SKM-1 (cell line): Measurements from ENCODE around the gene IL4I1.

Experiments used
- DNase-seq: peaks from one replicate; lab custom pipeline; 2025; ENCODE audit not compliant: unreplicated experiment; lab: John Stamatoyannopoulos, UW

The IL4I1 gene

GRCh38 chr19:49866933-49867782, 29.5 kb downstream of the IL4I1 start, which contains the start of gene PNKP:
Gene PNKP, minus strand, starts transcription at chr19:49867576. Its CDS starts 372 bp downstream, at chr19:49867204.
- DNase-seq, result peak; percentile 54

GRCh38 chr19:49864890-49865289, 31.8 kb downstream of the IL4I1 start:
- DNase-seq, result no peak

- no peak for DNase-seq
Measured at GRCh38 chr19:49863935-49864320, 32.8 kb downstream of the IL4I1 start.

- DNase-seq, result no peak
Measured at GRCh38 chr19:49863254-49863934, 33.3 kb downstream of the IL4I1 start.

DNA sequence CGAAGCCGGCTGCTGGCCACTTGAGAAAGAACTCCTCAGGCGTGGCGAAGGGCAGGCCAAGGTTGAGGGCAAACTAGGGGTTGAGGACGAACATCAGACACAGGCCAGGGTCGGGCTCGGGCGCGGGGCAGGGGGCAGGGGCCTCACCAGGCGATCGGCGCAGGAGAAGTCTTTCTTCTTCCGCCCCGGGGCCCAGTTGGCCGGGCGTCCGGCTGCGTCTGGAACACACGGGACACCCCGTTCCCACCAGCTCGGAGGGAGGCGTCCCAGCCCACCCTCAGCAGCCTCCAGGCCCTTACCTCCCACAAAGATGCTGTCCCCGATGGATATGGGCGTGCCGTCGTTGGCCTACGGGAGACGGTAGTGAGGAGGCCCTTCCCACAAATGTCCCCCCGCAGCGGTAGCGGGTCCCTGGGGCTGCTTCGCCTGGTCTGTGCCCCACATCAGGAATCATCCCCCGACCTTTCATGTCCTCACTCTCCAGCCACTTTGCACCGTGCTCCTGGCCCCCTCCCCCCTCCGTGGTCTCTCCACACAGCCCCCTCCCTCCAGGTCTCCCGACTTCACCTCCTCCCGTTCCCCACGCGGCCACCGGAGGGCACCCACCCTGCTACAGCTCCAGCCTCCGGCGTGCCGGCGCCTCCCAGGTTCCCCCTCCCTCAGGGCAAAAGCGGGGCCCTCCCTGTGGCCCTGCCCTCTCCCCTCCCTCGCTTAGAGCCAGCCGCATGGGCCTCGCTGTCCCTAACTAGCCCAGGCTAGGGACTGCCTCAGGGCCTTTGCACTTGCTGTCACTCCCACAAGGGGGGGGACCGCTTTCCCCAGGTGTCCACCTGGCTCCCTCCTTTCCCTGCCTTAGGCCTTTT, 34.1 kb downstream of the IL4I1 start:
- no peak for DNase-seq

GRCh38 chr19:49861541-49862378, 34.9 kb downstream of the IL4I1 start:
- DNase-seq, result no peak

GRCh38 chr19:49861107-49861506, 35.6 kb downstream of the IL4I1 start:
- no peak for DNase-seq

GRCh38 chr19:49860336-49861102, 36.2 kb downstream of the IL4I1 start:
- no peak for DNase-seq

DNA sequence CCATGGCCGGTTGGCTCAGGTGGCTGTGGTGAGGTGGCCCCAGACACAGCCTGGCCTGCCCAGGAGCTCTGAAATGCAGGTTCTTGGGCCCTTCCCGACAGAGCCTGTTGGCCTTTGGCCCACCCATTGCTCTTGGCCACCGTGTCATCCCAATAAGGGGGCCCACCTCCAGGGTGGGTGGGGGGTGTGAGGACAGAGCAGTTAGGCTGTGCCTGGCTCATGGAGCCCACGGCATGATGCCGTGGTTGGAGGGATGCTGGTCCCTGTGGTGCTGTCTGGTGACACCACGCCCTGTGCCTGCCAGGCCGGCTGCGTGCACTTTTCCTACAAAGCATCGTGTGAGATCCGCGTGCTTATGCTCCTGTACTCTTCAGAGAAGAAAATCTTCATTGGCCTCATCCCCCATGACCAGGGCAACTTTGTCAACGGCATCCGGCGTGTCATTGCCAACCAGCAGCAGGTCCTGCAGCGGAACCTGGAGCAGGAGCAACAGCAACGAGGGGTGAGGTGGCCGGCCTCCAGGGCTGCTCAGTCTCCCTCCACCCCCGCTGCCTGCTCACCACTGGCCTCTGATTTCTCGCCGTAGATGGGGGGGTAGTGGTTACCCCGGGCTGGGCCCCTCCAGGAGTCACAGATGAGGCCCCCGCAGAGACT, 36.9 kb downstream of the IL4I1 start:
- no peak for DNase-seq

- DNase-seq, result no peak
Measured at GRCh38 chr19:49858088-49858985, 38.4 kb downstream of the IL4I1 start.

DNA sequence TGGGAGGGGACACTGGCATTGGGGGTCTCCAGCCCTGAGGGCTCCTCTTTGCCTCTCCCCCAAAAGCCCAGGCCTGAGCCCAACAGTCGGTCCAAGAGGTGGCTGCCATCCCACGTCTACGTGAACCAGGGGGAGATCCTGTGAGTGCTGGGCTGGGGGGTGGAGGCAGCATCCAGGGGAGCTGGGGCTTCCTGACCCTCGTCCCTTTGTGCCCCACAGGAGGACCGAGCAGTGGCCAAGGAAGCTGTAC, 38.9 kb downstream of the IL4I1 start:
- DNase-seq, result no peak

DNA sequence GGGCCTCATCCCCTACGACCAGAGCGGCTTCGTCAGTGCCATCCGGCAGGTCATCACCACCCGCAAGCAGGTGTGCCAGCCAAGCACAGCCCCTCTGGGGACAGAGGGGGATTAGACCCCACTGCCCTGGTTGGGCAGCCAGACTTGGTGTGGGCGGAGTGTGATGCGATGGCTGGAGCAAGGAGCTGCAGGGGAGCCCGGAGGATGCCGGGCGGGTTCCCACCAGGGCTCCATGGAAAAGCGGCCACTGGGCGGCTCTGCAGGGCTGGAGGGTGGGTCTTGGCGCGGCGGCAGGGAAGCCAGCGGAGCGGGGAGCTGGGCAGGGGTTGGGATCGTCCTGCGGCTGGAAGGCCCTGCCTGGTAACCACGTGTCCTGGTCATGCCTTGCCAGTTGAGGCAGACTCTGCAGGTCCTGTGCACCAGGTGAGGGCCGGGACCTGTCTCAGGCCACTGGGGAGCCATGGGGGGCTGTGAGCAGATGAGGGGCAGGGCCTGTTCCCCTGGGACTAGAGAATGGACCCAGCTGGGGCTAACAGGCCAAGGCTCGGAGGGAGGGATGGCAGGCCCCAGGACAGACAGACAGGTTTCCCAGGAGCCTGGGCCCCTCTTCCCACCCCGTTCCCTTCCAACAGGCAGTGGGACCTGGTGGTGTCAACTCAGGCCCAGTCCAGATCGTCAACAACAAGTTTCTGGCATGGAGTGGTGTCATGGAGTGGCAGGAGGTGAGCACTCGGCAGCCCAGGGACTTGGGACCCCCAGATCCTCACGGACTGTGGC, 39.4 kb downstream of the IL4I1 start:
- DNase-seq, result no peak

- DNase-seq, result no peak
Measured at GRCh38 chr19:49856574-49857021, 40.1 kb downstream of the IL4I1 start.

- DNase-seq, result no peak
Measured at GRCh38 chr19:49855676-49856573, 40.8 kb downstream of the IL4I1 start.

- no peak for DNase-seq
Measured at GRCh38 chr19:49855277-49855675, 41.4 kb downstream of the IL4I1 start.

DNA sequence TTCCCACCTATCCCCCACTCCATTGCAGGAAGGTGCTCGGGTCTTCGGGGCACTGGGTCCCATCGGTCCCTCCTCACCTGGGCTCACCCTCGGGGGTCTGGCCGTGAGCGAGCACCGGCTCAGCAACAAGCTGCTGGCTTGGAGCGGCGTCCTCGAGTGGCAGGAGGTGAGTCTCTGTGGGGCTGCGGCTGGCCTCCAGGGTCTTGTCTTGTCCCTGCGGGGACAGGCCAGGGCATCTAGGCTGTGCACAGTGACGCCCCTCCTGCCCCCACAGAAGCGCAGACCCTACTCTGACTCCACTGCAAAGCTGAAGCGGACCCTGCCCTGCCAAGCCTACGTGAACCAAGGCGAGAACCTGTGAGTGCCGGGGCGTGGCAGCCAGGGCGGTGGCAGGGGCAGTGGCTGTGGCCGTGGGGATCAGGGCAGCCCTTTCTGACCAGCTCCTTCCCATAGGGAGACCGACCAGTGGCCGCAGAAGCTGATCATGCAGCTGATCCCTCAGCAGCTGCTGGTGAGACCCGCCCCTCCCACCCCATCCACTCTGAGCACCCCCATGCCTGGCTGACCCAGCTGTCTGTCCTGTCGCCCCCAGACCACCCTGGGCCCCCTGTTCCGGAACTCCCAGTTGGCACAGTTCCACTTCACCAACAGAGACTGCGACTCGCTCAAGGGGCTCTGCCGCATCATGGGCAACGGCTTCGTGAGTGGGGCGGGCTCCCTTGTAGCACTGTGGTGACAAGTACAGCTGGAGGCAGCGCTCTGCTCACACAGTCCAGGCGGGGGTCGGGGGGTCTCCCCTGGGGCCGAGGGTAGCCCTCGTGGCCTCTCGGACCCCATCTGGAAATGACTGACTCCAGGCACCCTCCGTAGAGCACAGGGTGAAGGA, 42.1 kb downstream of the IL4I1 start:
- no peak for DNase-seq
